T-helper 2 cell treated with Interferon-gamma antibody and Interleukin-4, amounts not matched to agents 5 μg/mL and 100 μg/mL, for 36 hours (primary cell): ENCODE measurements around the gene PSMB7.
A peak's percentile ranks its signal among the peaks of the same experiment; 100 is the strongest.

Experiments
- DNase-seq: peaks from one replicate; pipeline ENCODE4 v3.0.0; 2021; ENCODE audit warnings: low spot score
- H3K27ac Mint-ChIP-seq: one replicate; pipeline ENCODE4 v1.8.0; 2021; ENCODE audit warnings: mild to moderate bottlenecking, mixed read lengths
- H3K27me3 Mint-ChIP-seq: one replicate; pipeline ENCODE4 v1.8.0; 2021; ENCODE audit warnings: low read depth, mixed read lengths
- H3K36me3 Mint-ChIP-seq: one replicate; pipeline ENCODE4 v1.8.0; 2021; ENCODE audit warnings: low read depth, mixed read lengths
- H3K4me1 Mint-ChIP-seq: one replicate; pipeline ENCODE4 v1.8.0; 2021; ENCODE audit warnings: low read depth, mixed read lengths
- H3K4me3 Mint-ChIP-seq: one replicate; pipeline ENCODE4 v1.8.0; 2022; ENCODE audit warnings: mild to moderate bottlenecking, moderate library complexity, mixed read lengths
- H3K9me3 Mint-ChIP-seq: one replicate; pipeline ENCODE4 v1.8.0; 2021; ENCODE audit warnings: mixed read lengths

PSMB7 gene

GRCh38 chr9:124327491-124327890, 87.8 kb downstream of the PSMB7 start:
- DNase-seq: no peak
- no peaks in the 10 kb centered on the region for H3K27me3 Mint-ChIP-seq
- no peak overlapping the region for H3K27ac Mint-ChIP-seq
- H3K4me3 Mint-ChIP-seq: no peak overlapping the region
- H3K9me3 Mint-ChIP-seq: no peaks in the 10 kb centered on the region
- no peaks in the 10 kb centered on the region for H3K4me1 Mint-ChIP-seq
- peaks cover 3% of the 10 kb centered on the region for H3K36me3 Mint-ChIP-seq

- Mint-ChIP-seq H3K4me3 (no peak overlapping the region), H3K9me3 (no peaks in the 10 kb centered on the region), H3K36me3 (peaks cover 3% of the 10 kb centered on the region), H3K27me3 (no peaks in the 10 kb centered on the region), H3K27ac (no peak overlapping the region), H3K4me1 (no peaks in the 10 kb centered on the region)
- DNase-seq: no peak
These were observed 88.9 kb downstream of the PSMB7 start for GRCh38 chr9:124326378-124326777.

GRCh38 chr9:124325816-124326215, 89.4 kb downstream of the PSMB7 start:
- no peak for DNase-seq
- Mint-ChIP-seq H3K4me1 (no peaks in the 10 kb centered on the region), H3K36me3 (peaks cover 3% of the 10 kb centered on the region), H3K27me3 (no peaks in the 10 kb centered on the region), H3K9me3 (no peaks in the 10 kb centered on the region), H3K4me3 (no peak overlapping the region), H3K27ac (no peak overlapping the region)

GRCh38 chr9:124323904-124324303, 91.3 kb downstream of the PSMB7 start:
- H3K4me1 Mint-ChIP-seq: peaks cover 4% of the 10 kb centered on the region
- H3K27me3 Mint-ChIP-seq: no peaks in the 10 kb centered on the region
- no peak overlapping the region for H3K27ac Mint-ChIP-seq
- no peak for DNase-seq
- no peaks in the 10 kb centered on the region for H3K9me3 Mint-ChIP-seq
- H3K4me3 Mint-ChIP-seq: no peak overlapping the region
- H3K36me3 Mint-ChIP-seq: no peaks in the 10 kb centered on the region

- H3K4me1 Mint-ChIP-seq: peaks cover 4% of the 10 kb centered on the region
- H3K27ac Mint-ChIP-seq: no peak overlapping the region
- H3K27me3 Mint-ChIP-seq: no peaks in the 10 kb centered on the region
- H3K4me3 Mint-ChIP-seq: no peak overlapping the region
- no peak for DNase-seq
- no peaks in the 10 kb centered on the region for H3K9me3 Mint-ChIP-seq
- H3K36me3 Mint-ChIP-seq: peaks cover 4% of the 10 kb centered on the region
These were observed 92.4 kb downstream of the PSMB7 start for GRCh38 chr9:124322618-124323432.

- no peak for DNase-seq
- no peak overlapping the region for H3K4me3 Mint-ChIP-seq
- H3K27ac Mint-ChIP-seq: no peak overlapping the region
- peaks cover 8% of the 10 kb centered on the region for H3K36me3 Mint-ChIP-seq
- no peaks in the 10 kb centered on the region for H3K27me3 Mint-ChIP-seq
- peaks cover 4% of the 10 kb centered on the region for H3K4me1 Mint-ChIP-seq
- no peaks in the 10 kb centered on the region for H3K9me3 Mint-ChIP-seq
These were observed 93.3 kb downstream of the PSMB7 start for GRCh38 chr9:124321935-124322334.

GRCh38 chr9:124321416-124321815, 93.8 kb downstream of the PSMB7 start:
- Mint-ChIP-seq H3K9me3 (no peaks in the 10 kb centered on the region), H3K27me3 (no peaks in the 10 kb centered on the region), H3K4me3 (no peak overlapping the region), H3K36me3 (peaks cover 10% of the 10 kb centered on the region), H3K4me1 (peaks cover 4% of the 10 kb centered on the region), H3K27ac (no peak overlapping the region)
- DNase-seq: no peak

GRCh38 chr9:124320062-124320973, 94.9 kb downstream of the PSMB7 start:
- peaks cover 10% of the 10 kb centered on the region for H3K36me3 Mint-ChIP-seq
- H3K4me3 Mint-ChIP-seq: no peak overlapping the region
- no peak overlapping the region for H3K27ac Mint-ChIP-seq
- H3K27me3 Mint-ChIP-seq: no peaks in the 10 kb centered on the region
- H3K4me1 Mint-ChIP-seq: peaks cover 4% of the 10 kb centered on the region
- H3K9me3 Mint-ChIP-seq: no peaks in the 10 kb centered on the region
- peak; percentile 29 for DNase-seq

GRCh38 chr9:124315882-124316281, 99.4 kb downstream of the PSMB7 start:
- H3K27ac Mint-ChIP-seq: no peak overlapping the region
- no peaks in the 10 kb centered on the region for H3K27me3 Mint-ChIP-seq
- no peaks in the 10 kb centered on the region for H3K9me3 Mint-ChIP-seq
- no peak overlapping the region for H3K4me3 Mint-ChIP-seq
- H3K36me3 Mint-ChIP-seq: peaks cover 10% of the 10 kb centered on the region
- peaks cover 4% of the 10 kb centered on the region for H3K4me1 Mint-ChIP-seq
- no peak for DNase-seq

- Mint-ChIP-seq H3K27me3 (no peaks in the 10 kb centered on the region), H3K4me3 (no peak overlapping the region), H3K27ac (no peak overlapping the region), H3K4me1 (no peaks in the 10 kb centered on the region), H3K36me3 (peaks cover 11% of the 10 kb centered on the region), H3K9me3 (no peaks in the 10 kb centered on the region)
- no peak for DNase-seq
These were observed 101.3 kb downstream of the PSMB7 start for GRCh38 chr9:124313940-124314339.

GRCh38 chr9:124312290-124313265, 102.7 kb downstream of the PSMB7 start:
- Mint-ChIP-seq H3K4me1 (no peaks in the 10 kb centered on the region), H3K27ac (no peak overlapping the region), H3K4me3 (no peak overlapping the region), H3K9me3 (no peaks in the 10 kb centered on the region), H3K27me3 (no peaks in the 10 kb centered on the region), H3K36me3 (peaks cover 6% of the 10 kb centered on the region)
- DNase-seq: no peak

GRCh38 chr9:124311283-124311682, 104.0 kb downstream of the PSMB7 start:
- H3K4me1 Mint-ChIP-seq: peaks cover 2% of the 10 kb centered on the region
- DNase-seq: no peak
- no peaks in the 10 kb centered on the region for H3K9me3 Mint-ChIP-seq
- peaks cover 1% of the 10 kb centered on the region for H3K36me3 Mint-ChIP-seq
- H3K4me3 Mint-ChIP-seq: no peak overlapping the region
- no peak overlapping the region for H3K27ac Mint-ChIP-seq
- H3K27me3 Mint-ChIP-seq: no peaks in the 10 kb centered on the region

- H3K36me3 Mint-ChIP-seq: peaks cover 5% of the 10 kb centered on the region
- no peaks in the 10 kb centered on the region for H3K27me3 Mint-ChIP-seq
- peaks cover 5% of the 10 kb centered on the region for H3K4me1 Mint-ChIP-seq
- no peak for DNase-seq
- no peak overlapping the region for H3K27ac Mint-ChIP-seq
- no peak overlapping the region for H3K4me3 Mint-ChIP-seq
- no peaks in the 10 kb centered on the region for H3K9me3 Mint-ChIP-seq
These were observed 105.6 kb downstream of the PSMB7 start for GRCh38 chr9:124309667-124310084.
